GM19372 (cell line): Measurements from ENCODE around the gene SCAMP4.
"Not testable (repeated sequence)": the region's sequence is repeated elsewhere in the genome, so short reads cannot be mapped to it uniquely, and the experiment has no call there.

Experiments used
- ATAC-seq: cut with Tn5 transposase; IDR thresholded peaks from one replicate; pipeline ENCODE4 v1.9.1; 2021; ENCODE audit warnings: mild to moderate bottlenecking, low read depth, moderate library complexity; ENCODE audit not compliant: unreplicated experiment

SCAMP4 gene

GRCh38 chr19:1865172-1866010 lies 39.8 kb upstream of the SCAMP4 start:
- no peak for ATAC-seq

- ATAC-seq = no peak
Observed at GRCh38 chr19:1866693-1867348, 38.4 kb upstream of the SCAMP4 start.

DNA sequence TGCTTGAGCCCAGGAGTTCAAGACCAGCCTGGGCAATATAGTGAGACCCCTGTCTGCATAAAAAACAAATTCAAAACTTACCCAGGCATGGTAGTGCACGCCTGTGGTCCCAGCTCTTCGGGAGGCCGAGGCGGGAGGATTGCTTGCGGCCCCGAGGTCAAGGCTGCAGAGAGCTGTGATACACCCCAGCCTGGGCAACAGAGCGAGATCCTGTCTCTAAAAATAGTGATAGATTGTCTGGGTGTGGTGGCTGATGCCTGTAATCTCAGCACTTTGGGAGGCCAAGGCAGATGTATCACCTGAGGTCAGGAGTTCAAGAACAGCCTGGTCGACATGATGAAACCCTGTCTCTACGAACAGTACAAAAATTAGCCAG lies 37.9 kb upstream of the SCAMP4 start:
- ATAC-seq = no peak

GRCh38 chr19:1868971-1869370 lies 36.2 kb upstream of the SCAMP4 start:
- no peak for ATAC-seq

GRCh38 chr19:1871140-1871597 lies 34.0 kb upstream of the SCAMP4 start:
- no peak for ATAC-seq

DNA sequence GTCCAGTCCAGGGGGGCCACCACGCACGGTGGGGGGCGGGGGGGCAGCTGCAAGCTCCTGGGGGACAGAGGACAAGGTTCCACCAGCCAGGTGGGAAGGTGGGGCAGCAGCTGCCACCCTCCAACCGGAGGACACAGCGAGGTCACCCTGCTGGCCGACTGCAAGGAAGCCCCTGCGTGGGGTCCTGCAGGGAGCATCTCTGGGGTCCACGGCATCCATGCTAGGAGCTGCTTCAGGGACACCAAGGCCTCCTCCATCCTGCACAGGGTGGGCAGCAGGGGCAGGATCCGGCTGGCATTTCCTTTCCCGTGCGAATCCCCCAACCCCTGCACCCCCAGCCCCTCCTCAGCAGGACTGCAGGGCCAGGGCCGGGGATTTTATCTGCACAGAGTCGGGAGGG lies 33.6 kb upstream of the SCAMP4 start:
- no peak for ATAC-seq

- ATAC-seq = no peak
Observed at GRCh38 chr19:1872807-1873523, 32.2 kb upstream of the SCAMP4 start.

GRCh38 chr19:1873524-1874473 lies 31.4 kb upstream of the SCAMP4 start:
- no peak for ATAC-seq

GRCh38 chr19:1874554-1875185 lies 30.5 kb upstream of the SCAMP4 start:
- no peak for ATAC-seq

DNA sequence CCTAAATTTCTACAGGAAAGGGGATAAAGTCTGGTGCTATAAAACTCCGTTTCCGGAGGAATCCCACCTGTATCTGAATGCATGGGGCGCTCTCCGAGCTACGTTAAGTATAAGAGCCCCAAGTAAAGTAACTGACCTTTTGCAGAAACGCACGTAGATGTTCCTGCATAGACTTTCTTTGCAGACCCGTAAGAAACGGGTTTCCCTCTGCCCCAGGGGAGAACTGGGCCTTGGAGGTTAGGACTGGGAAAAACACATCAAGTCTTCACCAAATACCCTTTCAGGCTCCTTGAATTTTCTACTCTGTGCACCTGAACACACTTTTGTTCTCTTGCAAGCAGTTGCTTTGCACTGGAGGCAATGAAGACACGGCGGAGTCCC lies 29.9 kb upstream of the SCAMP4 start:
- ATAC-seq = not testable (repeated sequence)

GRCh38 chr19:1875646-1876495 lies 29.3 kb upstream of the SCAMP4 start:
- ATAC-seq = peak; percentile 87

DNA sequence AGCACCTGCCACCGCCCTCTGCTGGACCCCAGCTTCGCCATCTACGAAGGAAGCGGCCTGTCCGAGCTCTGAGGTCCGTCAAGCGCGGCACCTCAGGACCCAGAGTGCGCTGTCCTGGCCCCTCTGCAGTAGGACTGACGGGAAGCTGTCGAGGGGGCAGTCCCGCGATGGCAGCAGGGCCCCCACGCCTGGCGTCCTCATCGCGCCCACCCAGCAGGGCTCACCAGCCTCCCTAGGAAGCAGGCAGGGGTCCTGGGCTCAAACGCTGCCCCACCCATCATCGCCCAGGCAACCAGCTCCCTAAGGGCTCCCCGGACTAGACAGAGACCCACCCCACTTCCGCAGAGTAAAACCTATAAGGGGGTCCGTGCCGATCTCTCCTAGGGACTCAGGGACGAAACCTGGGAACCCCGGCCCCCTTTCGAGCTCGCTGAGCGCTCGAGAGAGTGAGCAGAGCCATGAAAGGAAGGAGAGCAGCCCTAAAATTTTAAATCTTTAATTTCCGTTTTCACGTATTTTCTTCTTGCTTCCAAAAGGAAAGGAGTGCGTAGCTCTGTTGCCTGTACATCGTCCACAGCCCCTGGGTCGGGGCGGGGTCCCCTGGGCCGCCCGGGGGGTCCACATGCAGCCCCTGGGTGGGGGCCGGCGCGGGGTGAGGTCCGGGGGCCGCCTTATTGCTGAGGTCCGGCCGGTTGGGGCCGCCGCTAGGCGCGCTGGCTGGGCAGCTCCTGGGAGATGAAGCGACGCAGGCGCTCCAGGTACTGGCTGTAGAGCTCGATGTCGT lies 28.5 kb upstream of the SCAMP4 start:
- not testable (repeated sequence) for ATAC-seq

DNA sequence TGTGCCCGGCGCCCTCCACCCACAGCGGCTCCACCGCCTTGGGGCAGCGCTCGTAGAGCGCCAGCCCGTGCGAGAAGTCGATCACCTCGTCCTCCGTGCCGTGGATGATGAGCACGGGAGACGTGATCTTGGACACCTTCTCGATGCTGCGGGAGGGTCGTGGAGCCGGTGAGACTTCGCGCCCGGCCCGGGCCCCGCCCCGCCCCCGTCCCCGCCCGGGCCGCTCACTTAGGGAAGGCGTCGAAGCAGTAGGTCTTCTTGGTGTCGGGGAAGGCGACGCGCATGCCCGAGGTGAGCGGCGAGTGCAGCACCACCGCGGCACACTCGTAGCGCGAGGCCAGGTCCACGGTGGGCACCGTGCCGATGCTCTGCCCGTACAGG lies 27.9 kb upstream of the SCAMP4 start:
- not testable (repeated sequence) for ATAC-seq

DNA sequence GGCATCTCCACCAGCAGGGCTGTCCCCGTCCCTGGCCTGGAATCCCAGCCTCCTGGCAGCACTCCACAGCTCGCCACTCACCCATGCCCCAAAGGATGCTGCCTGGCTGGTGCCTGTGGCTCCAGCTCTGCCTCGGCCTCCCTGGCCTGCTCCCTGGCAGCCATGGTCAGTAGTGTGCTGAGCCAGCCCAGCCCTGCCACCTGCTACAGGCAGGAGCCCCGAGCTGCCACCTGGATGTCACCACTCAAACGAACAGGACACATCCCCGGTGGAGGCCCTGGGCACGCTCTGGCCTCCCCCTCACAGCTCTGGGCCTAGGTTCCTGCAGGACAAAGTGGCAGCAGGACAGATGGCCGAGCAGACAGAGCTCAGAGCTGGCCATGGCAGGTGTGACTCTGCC lies 26.6 kb upstream of the SCAMP4 start:
- not testable (repeated sequence) for ATAC-seq

DNA sequence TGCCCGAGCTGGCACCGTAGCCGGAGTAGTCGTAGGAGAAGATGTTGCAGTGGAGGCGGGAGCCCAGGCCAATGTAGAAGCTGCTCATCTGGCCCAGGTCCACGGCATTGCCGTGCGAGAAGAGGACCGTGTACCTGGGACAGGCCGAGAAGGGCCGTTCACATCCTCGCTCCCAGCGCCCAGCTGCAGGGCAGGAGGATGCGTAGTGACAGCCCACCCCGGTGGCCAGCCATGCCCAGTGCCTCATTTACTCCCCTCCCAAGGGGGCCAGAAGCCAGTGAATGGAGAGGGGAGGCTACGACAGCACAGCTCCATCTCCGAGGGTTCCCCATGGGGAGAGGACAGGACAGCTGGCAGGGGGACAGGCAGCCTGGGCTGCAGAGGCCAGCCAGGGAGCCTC lies 25.2 kb upstream of the SCAMP4 start:
- ATAC-seq = not testable (repeated sequence)

- ATAC-seq = no peak
Observed at GRCh38 chr19:1880611-1881392, 24.4 kb upstream of the SCAMP4 start.

GRCh38 chr19:1881393-1882088 lies 23.7 kb upstream of the SCAMP4 start:
- ATAC-seq = not testable (repeated sequence)
